HTR-8/SVneo (cell line): ENCODE data around the gene PDE1A.

Source experiments
- DNase-seq: peaks from one replicate; pipeline ENCODE4 v3.0.0; 2011; ENCODE audit warnings: low spot score, mixed read lengths; ENCODE audit not compliant: insufficient read length
- FAIRE-seq: peaks from 2 replicates; lab custom pipeline; 2011; peaks lifted over from hg19 to GRCh38; lab: Jason Lieb, UNC

Gene PDE1A

DNA sequence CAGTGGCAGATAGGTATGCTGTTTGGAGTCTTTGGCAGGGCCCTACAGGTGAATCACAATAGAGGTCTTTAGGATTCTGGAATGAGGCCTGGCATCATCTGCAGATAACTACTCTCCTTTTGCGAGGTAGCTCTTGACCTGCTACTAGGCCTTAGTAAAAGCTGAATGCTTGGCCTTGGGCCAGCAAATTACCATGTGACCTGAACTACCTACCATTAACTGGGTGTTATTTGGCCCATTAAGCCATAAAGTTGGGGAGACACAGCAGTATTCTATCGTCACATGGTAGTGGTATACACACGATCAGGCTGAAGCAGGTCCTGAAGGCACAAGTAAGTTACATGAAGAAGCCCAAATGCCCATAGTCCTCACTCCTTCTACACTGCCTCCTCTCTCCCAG, 263.0 kb downstream of the PDE1A start:
- DNase-seq = no peak
- FAIRE-seq = peak; percentile 23

DNA sequence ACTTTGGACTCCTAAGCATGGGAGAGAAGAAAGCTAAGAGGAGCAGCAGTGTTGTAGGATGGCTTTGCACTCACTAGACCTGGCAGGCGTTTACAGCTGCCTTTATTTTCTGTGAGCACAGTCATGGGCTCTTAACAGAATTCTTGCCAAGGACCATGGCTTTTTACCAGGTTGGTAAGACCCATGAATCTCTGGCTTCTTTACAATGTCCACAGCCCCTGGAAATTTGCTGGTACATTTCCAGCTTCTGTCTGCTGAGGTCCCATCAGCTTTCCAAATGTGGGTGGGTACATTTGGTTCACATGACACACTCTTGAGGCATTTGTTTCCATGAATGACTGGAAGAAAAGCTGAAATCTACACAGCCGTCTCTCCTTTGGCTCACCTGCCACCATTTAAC, 278.5 kb downstream of the PDE1A start:
- DNase-seq (no peak), FAIRE-seq (no peak)

DNA sequence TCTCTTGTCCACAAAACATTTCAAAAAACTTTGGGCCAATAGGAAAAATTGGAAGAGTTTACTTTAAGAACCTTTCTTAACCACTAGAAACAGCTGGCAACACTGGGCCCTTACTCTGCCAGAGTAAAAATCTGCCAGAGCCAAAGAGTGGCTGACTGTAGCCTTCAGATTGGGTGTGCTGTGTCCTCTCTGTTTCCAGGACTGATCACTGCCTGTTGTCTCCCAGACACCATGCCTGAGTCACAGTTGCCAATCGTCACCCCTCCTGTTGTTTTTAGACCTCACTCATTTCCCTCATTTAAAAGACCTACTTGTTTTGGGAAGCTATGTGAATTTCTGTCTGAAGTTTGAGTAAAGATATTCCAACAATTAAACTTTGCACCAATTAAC, 282.1 kb downstream of the PDE1A start:
- DNase-seq (peak; percentile 24), FAIRE-seq (no peak)

GRCh38 chr2:182144041-182144775, 282.6 kb downstream of the PDE1A start:
- peak; percentile 25 for DNase-seq
- no peak for FAIRE-seq

DNA sequence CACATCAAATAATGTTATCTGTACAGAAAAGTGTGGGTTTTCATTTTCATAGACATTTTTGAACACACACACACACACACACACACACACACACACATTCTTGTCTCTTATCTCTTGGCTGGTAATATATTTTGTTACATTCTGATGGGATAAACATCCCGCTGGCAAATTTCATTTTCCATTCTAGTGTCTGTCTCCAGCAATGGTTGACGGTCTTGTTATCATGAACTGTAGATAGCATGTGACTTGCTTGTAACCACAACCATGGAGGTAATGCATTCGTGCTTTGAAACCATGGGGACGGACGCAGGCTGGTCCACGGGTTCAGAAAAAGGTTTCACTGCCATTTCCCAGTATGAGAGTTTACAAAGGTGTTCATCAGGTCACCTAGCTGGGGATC, 284.8 kb downstream of the PDE1A start:
- FAIRE-seq = peak; percentile 28
- no peak for DNase-seq

DNA sequence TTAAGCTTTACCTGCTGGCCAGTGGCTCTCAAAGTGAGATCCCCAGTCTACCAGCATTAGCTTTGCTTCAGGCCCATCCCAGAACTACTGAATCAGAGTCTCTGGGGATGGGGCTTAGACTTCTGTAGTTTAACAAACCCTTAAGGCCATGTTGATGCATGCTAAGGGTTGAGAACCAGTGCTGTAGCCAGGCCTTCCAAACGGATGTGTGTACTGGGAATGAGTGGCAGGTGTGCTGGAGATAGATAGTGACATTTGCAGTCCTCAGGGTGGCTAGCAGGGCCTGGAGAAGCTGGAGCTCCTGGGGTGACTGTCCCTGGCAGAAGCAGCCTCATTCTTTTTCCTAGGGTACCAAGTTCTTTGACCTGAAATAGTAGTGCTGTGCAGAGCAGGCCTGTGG, 292.6 kb downstream of the PDE1A start:
- DNase-seq = no peak
- no peak for FAIRE-seq

DNA sequence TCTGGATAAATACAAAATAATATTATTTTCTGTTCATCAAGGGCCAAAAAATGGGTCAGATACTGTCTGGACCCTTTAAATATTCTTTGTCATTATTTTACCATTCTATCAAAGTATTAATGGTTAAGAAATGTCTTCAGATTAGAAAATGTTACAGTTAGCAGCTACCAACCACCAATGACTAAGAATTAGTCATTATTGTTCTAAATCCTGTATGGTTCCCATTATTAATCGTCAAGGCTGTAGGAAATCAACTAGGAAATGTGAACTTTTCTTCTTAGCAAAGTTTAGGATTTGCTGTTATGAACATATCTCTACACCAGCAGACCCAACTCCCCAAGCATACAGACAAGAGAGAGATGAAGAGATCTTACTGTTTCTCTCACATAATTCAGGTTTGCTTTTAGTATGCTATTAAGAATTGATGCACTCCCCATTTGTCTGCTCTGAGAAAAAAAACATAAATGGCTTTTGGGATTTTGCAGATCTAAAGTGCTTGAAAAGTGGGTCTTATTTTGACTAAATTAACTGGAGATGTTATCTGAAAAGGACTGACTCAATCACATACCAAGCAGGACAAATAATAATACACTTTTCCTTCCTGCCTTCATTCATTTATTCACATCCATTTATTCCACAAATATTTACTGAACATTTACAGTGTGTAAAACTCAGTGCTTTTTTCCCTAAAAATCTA, 293.5 kb downstream of the PDE1A start:
- DNase-seq (no peak), FAIRE-seq (no peak)

DNA sequence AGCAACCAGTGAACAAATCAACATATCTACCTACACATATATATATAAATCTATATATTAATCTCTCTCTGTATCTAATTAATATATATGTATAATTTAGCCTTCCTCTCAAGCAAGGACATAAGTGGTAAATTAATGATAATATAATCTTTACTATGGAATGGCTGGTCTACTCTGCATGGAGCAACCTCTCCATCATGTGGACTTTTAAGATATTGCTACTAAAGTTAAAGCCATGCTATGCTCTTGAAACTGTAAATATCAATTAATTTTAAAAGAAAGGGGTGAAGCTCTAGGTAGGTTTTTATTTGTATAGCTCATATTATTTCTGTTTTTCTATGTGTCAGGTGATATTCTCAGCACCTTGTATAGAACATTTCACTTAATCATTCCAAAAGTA, 294.2 kb downstream of the PDE1A start:
- DNase-seq (no peak), FAIRE-seq (no peak)

DNA sequence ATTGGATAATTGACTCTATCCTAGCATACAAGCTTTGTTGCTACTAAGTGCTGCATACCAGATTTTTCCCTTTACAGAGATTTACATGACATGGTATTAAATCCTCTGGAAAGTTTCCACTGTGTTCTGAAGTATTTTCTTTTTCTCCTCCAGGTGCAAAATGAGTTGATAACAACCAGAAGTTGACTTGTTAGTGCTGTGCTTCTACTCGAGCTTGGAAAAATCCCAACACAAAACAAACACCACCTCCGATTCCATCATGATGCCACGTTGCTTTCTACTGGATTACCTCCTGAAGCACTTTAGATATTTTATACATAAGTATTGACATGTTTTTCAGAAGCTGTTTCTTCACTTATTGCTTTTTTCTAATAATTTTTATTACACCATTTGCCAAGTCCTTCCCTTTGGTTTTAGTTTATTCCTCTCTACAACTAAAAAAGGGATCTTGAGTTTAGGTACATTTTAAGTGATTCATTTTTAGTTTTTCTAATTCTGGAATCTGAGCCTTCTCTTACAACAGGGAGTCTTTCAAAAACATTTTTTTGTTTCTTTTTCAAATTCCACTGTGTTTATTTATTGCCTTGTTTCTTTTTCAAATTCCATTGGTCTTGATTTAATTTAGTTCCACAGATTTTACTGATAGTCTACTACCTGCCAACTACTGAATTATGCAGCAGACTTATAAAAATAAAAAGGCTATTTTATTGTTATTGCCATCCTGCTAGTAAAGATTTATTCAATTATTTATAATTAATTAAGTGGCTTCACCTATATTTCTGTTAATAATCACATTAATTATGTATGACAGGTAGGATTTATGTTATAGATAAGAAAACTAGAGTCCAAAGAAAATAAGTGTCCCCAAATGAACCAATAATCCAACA, 297.8 kb downstream of the PDE1A start:
- no peak for FAIRE-seq
- DNase-seq = no peak

DNA sequence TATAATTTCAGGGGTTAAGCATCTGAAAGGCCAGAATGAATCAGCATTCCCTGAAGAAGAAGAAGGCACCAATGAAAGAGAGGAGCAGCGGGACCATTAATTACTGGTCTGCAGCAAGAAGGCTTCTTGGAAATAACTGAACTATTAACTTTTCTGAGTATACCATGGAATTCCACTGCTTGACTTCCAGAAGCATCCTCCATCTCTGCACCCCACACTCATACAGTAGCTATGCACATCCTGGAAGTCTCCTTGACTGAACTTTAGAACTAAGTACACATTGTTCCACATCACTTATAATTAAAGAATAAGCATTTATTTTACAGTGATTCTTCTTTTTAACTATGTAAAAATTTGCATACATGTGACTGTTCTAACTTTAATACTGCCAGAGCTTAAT, 309.6 kb downstream of the PDE1A start:
- no peak for DNase-seq

GRCh38 chr2:182116774-182117173, 310.1 kb downstream of the PDE1A start:
- FAIRE-seq = no peak
- DNase-seq = no peak

More for the DNA sequence above, 309.6 kb downstream of the PDE1A start:
- FAIRE-seq = no peak

- DNase-seq (no peak), FAIRE-seq (no peak)
Measured at GRCh38 chr2:182115258-182115657, 311.6 kb downstream of the PDE1A start.

DNA sequence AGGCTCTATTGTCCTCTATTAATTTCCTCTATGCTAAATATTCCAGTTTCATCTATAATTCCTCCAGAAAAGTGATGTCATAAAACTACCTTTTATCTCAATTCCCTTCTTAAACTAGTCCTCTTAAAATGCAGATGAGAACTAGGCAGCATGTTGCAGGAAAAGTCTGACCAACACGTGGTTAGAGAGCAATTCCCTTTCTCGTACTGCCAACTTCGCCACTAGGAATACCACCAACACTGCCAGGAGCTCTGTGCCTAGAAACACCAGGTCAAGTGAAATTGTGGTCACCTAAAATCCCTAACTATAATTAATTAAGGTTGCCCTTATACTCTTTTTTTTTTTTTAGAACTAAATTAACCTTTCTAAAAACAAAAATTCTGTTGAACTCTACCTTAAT, 313.5 kb downstream of the PDE1A start:
- no peak for FAIRE-seq

GRCh38 chr2:182110347-182110746, 316.5 kb downstream of the PDE1A start:
- DNase-seq = no peak
- no peak for FAIRE-seq

More for the DNA sequence above, 313.5 kb downstream of the PDE1A start:
- DNase-seq = no peak

DNA sequence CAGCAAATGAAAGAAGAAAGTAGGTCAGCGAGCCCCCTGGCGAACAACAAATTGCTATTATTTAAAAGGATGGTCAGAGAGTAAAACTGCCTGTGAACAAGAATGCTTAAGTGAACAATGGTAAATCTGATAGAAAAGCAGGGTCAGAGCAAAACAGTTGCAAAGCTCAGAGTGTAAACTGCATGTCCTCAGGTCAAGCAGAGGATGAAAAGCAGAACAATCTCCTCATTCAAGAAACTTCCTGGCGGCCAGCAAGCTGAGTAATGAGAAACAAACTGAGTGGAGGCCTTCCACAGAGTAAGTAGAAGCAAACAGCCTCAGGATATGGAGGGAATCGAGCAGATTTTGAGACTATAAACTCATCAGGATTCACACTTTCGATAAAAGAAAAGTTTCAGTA, 323.3 kb downstream of the PDE1A start:
- DNase-seq = no peak
- no peak for FAIRE-seq

- no peak for FAIRE-seq
- no peak for DNase-seq
Measured at GRCh38 chr2:182101263-182101662, 325.6 kb downstream of the PDE1A start.

- FAIRE-seq (no peak), DNase-seq (no peak)
Measured at GRCh38 chr2:182098648-182099047, 328.2 kb downstream of the PDE1A start.

DNA sequence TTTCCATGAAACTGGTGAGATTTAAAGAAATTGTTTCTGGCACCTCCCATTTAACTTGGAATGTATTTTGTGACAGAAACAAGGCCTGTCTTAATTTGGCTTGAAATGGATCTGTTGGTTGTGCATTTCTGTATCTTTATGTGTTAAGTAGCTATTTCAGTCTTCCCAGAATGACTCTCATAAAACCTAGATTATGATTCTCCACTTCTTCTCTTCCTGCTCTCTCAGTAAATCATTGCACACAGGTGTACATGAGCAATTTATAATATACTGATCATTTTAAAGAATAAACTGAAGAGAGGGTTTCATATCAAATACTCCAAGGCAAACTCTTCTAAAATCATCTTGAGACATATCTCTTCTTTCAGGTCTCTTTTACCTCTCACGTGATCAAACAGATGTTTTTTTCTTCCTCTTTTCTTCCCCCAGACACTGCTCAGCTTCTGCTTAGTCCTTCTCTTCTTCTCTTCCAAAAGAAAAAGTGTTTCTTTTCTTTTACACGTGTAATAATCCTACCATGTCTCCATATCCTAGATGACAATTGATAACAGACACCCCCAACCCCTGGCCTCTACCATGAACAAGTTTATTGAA, 329.2 kb downstream of the PDE1A start:
- DNase-seq = no peak
- FAIRE-seq = no peak

GRCh38 chr2:182090486-182090885, 336.4 kb downstream of the PDE1A start:
- DNase-seq = no peak
- no peak for FAIRE-seq
